Gastroesophageal sphincter (tissue), 4 donors: ENCODE data around the gene RHOG. TPM values are rescaled to one million over a fixed set of nuclear protein-coding genes. Genes with fewer than 3 reads are reported as not detected.

Source experiments
- ATAC-seq: fragments of 150-250 bp; one replicate; pipeline ENCODE4 v1.9.1; 2016; ENCODE audit warnings: mild to moderate bottlenecking, moderate library complexity
- H3K27ac ChIP-seq, 4 donors: fragments of 200-600 bp; sonication (generic) in 3 of 4; 1 replicate in 3 of 4; 2 replicates in 1 of 4; pipeline ENCODE4 v1.5.1; 2016 to 2019
- H3K27me3 ChIP-seq: fragments of 200-600 bp; sonication (generic); one replicate; pipeline ENCODE4 v1.5.1; 2019
- H3K36me3 ChIP-seq, 2 donors: fragments of 200-600 bp; sonication (generic); one replicate each; pipeline ENCODE4 v1.5.1; 2019; ENCODE audit warnings: control low read depth in 1 of 2
- H3K4me1 ChIP-seq, 3 donors: fragments of 200-600 bp; sonication (generic); 1 replicate in 2 of 3; 2 replicates in 1 of 3; pipeline ENCODE4 v1.5.1; 2016 to 2019; ENCODE audit warnings: control low read depth in 2 of 3
- H3K4me3 ChIP-seq, 2 donors: fragments of 200-600 bp; sonication (generic); one replicate each; pipeline ENCODE4 v1.5.1; 2019; ENCODE audit warnings: mild to moderate bottlenecking in 1 of 2, moderate library complexity in 1 of 2
- H3K9me3 ChIP-seq, 3 donors: fragments of 200-600 bp; sonication (generic); one replicate each; pipeline ENCODE4 v1.5.1; 2017 to 2019; ENCODE audit warnings: control low read depth in 2 of 3
- CTCF ChIP-seq, 4 experiments: fragments of 200-600 bp in 2 of 4; fragments of 450-650 bp in 2 of 4; sonication (generic) in 1 of 4; IDR thresholded peaks; one replicate each; pipeline ENCODE4 v1.5.1; 2017 to 2019; ENCODE audit warnings: antibody characterized with exemption in 4 of 4, mild to moderate bottlenecking in 2 of 4, moderate library complexity in 2 of 4
- EP300 ChIP-seq: sonication (generic); formaldehyde crosslinking; IDR thresholded peaks from one replicate; pipeline ENCODE4 v1.6.1; 2017; ENCODE audit warnings: antibody characterized with exemption, mild to moderate bottlenecking
- POLR2A ChIP-seq, 2 donors: fragments of 450-650 bp; IDR thresholded peaks; one replicate each; pipeline ENCODE4 v1.6.1; 2017; ENCODE audit warnings: antibody characterized with exemption in 2 of 2, mild to moderate bottlenecking in 2 of 2, moderate library complexity in 1 of 2
- POLR2AphosphoS5 ChIP-seq: sonication (generic); formaldehyde crosslinking; IDR thresholded peaks from one replicate; pipeline ENCODE4 v1.6.1; 2017; ENCODE audit warnings: antibody characterized with exemption
- WGBS, 2 donors: methylation state at CpG; one replicate each; pipeline ENCODE4 v1.1.5; 2018; ENCODE audit warnings: low coverage in 1 of 2; 5-methylcytosine and 5-hydroxymethylcytosine counted together
- total RNA-seq, 4 donors: library from RNA; depleted of rRNA; stranded (reverse); fragments of >200 nt; gene quantifications; one replicate each; pipeline ENCODE4 v1.1.0, GENCODE V29; 2016

RHOG gene
- total RNA-seq, 4 donors from 2014 or later: 31.9 to 67.4 (median 52.2) TPM

- Histone ChIP-seq H3K9me3 (no peaks in the 10 kb centered on the region), H3K27me3 (no peaks in the 10 kb centered on the region), H3K36me3 (peaks cover 0 to 29% of the 10 kb centered on the region in 2 donors), H3K27ac (no peak overlapping the region), H3K4me3 (no peak overlapping the region), H3K4me1 (peaks cover 0 to 77% (median 25%) of the 10 kb centered on the region in 3 donors)
- ATAC-seq: no peak
- TF ChIP-seq CTCF (IDR thresholded peaks at IDR 0.05) (no peak), POLR2A (IDR thresholded peaks at IDR 0.05) (no peak), EP300 (no peak), POLR2AphosphoS5 (no peak)
- WGBS, 2 donors: 81 to 83% methylated on average over 1 to 2 of the region's 2 CpGs
These were observed 7.3 kb downstream of the RHOG start for GRCh38 chr11:3833449-3833848.

GRCh38 chr11:3832816-3833215 lies 7.9 kb downstream of the RHOG start:
- H3K27ac ChIP-seq: peak overlapping the region in 1 of 4 donors; percentile 40
- peaks cover 0 to 34% of the 10 kb centered on the region in 2 donors for H3K36me3 ChIP-seq
- H3K4me1 ChIP-seq: peaks cover 0 to 71% (median 25%) of the 10 kb centered on the region in 3 donors
- H3K27me3 ChIP-seq: no peaks in the 10 kb centered on the region
- H3K4me3 ChIP-seq: no peak overlapping the region
- ATAC-seq: no peak
- 87 to 90% methylated on average over 1 to 2 of the region's 2 CpGs for WGBS, 2 donors
- TF ChIP-seq EP300: no peak
- TF ChIP-seq CTCF (IDR thresholded peaks at IDR 0.05): no peak
- TF ChIP-seq POLR2A (IDR thresholded peaks at IDR 0.05): no peak
- no peak for TF ChIP-seq POLR2AphosphoS5
- H3K9me3 ChIP-seq: no peaks in the 10 kb centered on the region

DNA sequence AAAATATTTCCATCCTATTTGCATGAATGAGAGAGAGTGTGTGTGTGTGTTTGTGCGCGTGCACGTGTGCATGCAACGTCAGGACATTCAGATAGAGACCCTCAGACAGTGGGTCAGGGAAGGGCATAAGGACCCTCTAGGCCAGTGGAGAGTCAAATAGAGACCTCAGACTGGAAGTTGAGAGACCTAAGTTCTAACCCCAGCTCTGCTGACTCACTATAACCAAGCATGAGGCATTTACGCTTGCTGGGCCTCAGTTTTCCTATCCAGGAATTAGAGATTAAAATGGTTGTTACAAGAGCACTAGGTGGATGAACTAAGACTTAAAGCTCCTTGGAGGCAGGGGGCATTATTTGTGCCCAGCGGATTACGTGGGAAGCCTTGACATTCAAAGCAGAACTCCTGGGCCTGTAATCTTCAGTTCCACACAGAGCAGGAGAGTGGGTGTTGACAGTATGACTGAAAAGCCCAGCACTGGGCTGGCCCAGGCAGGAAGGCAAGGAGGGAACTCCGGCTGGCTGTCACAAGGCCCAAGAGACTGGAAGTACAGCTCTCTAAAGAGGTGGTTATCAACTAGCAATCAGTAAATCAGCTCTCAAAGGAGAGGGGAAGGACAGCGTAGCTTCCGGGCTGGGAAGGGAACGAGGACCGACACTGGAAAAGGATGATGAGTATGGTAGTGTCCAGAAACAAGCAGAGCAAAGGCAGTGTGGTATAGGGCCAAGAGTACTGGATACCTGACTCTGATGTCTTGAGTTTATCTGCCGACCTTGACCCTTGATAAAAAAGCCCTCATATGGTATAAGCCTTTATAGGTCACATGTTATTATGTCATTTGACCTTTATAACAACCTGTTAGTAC lies 9.2 kb downstream of the RHOG start:
- 63 to 72% methylated on average over 8 to 13 of the region's 13 CpGs for whole genome bisulfite sequencing, 2 donors
- Histone ChIP-seq H3K4me1 (peaks cover 0 to 60% (median 20%) of the 10 kb centered on the region in 3 donors), H3K27me3 (no peaks in the 10 kb centered on the region), H3K4me3 (no peak overlapping the region), H3K27ac (peak overlapping the region in 2 of 4 donors; percentile 6 to 19), H3K36me3 (peaks cover 0 to 46% of the 10 kb centered on the region in 2 donors), H3K9me3 (no peaks in the 10 kb centered on the region)
- ATAC-seq: no peak
- TF ChIP-seq POLR2A (IDR thresholded peaks at IDR 0.05): no peak
- no peak for TF ChIP-seq POLR2AphosphoS5

DNA sequence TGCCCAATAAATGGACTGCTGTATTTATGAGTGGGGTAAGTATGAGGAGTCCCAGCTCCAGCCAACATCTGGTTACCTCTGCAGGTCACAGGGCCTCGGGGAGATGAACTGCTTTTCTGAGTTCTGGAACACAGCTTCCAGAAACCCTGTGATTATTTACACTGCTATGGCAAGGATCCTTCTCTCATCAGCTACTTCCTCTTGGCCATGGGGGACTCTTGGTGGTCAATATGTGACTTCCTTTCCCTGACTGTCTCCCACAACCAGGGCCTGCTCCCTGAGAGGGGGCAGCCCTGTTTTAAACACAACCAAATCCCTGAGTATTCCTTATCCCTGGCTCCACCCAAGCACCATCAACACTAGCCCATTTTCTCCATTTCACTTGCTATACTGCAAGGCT lies 10.0 kb downstream of the RHOG start:
- TF ChIP-seq POLR2AphosphoS5 (no peak), CTCF (IDR thresholded peaks at IDR 0.05) (no peak), EP300 (no peak), POLR2A (IDR thresholded peaks at IDR 0.05) (no peak)
- peak overlapping the region in 2 of 4 donors; percentile 19 to 25 for H3K27ac ChIP-seq
- no peaks in the 10 kb centered on the region for H3K9me3 ChIP-seq
- H3K4me1 ChIP-seq: peaks cover 0 to 52% (median 15%) of the 10 kb centered on the region in 3 donors
- peaks cover 0 to 55% of the 10 kb centered on the region in 2 donors for H3K36me3 ChIP-seq
- no peaks in the 10 kb centered on the region for H3K27me3 ChIP-seq
- ATAC-seq: no peak
- no peak overlapping the region for H3K4me3 ChIP-seq
- 50 to 67% methylated on average over 1 of the region's 1 CpG for WGBS, 2 donors

DNA sequence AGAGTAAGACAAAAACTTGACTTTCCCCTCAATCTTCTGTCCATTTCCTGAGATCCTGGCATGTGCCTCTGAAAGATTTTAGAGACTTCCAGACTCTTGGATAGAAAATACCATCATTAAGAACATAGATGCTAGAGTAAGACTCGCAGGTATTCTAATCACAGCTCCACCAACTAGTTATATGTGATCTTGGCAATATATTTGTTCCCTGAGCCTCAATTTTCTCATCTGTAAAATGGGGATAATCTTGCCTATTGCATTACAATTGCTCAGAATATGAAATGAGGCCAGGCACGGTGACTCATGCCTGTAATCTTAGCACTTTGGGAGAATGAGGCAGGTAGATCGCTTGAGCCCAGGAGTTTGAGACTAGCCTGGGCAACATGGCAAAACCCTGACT lies 10.7 kb downstream of the RHOG start:
- Histone ChIP-seq H3K36me3 (peaks cover 0 to 57% of the 10 kb centered on the region in 2 donors), H3K4me3 (no peak overlapping the region), H3K27ac (no peak overlapping the region), H3K4me1 (peaks cover 0 to 45% (median 9%) of the 10 kb centered on the region in 3 donors), H3K9me3 (no peaks in the 10 kb centered on the region), H3K27me3 (no peaks in the 10 kb centered on the region)
- 100% methylated on average over 2 of the region's 3 CpGs; no CpG with 5 or more reads in 1 of the 2 donors for WGBS, 2 donors
- TF ChIP-seq POLR2AphosphoS5 (no peak), EP300 (no peak), CTCF (IDR thresholded peaks at IDR 0.05) (no peak), POLR2A (IDR thresholded peaks at IDR 0.05) (no peak)
- ATAC-seq: no peak
